Measurements from ENCODE around the gene IGF2. TPM values are rescaled to one million over a fixed set of nuclear protein-coding genes. Genes with fewer than 3 reads are reported as not detected.

The IGF2 gene
- total RNA-seq, 2 experiments from 2014 or later: 8.1 to 8.2 TPM

- H3K9me3 Mint-ChIP-seq: no peaks in the 10 kb centered on the region
- no peak for TF ChIP-seq CTCF (IDR thresholded peaks at IDR 0.05)
- H3K27ac Mint-ChIP-seq: no peak overlapping the region
- ATAC-seq (no peak), DNase-seq (no peak)
- POLR2A ChIA-PET: interaction anchor here (2.0 kb wide), 1 partner anchor 10 kb away, joined by 4 read pairs; no protein-coding TSS in a partner anchor
- peaks cover 41% of the 10 kb centered on the region for H3K4me1 Mint-ChIP-seq (ENCODE audit: low read depth)
- peaks cover 62% of the 10 kb centered on the region for H3K27me3 Mint-ChIP-seq
- intact Hi-C loops (cut with micrococcal nuclease): loop anchor here (5.0 kb wide), 1 partner anchor 63 kb away; no protein-coding TSS in a partner anchor
- no peak overlapping the region for H3K4me3 Mint-ChIP-seq
- CTCF ChIA-PET: interaction anchor here (0.7 to 19.5 kb wide), 6 partner anchors 11 to 488 kb away, joined by 3 to 518 read pairs (median 4); no protein-coding TSS in a partner anchor
- H3K36me3 Mint-ChIP-seq (ENCODE audit: low read depth): no peaks in the 10 kb centered on the region
These were observed 1.5 kb upstream of the IGF2 start for GRCh38 chr11:2140411-2141400.

- intact Hi-C loops (cut with micrococcal nuclease): loop anchor here (5.0 kb wide), 1 partner anchor 62 kb away; no protein-coding TSS in a partner anchor
- ATAC-seq (no peak), DNase-seq (no peak)
- CTCF ChIA-PET: interaction anchor here (9.2 kb wide), 1 partner anchor 11 kb away, joined by 87 read pairs; no protein-coding TSS in a partner anchor
- no peaks in the 10 kb centered on the region for H3K36me3 Mint-ChIP-seq (ENCODE audit: low read depth)
- no peak for TF ChIP-seq CTCF (IDR thresholded peaks at IDR 0.05)
- H3K4me1 Mint-ChIP-seq (ENCODE audit: low read depth): peaks cover 37% of the 10 kb centered on the region
- H3K27ac Mint-ChIP-seq: no peak overlapping the region
- peaks cover 59% of the 10 kb centered on the region for H3K27me3 Mint-ChIP-seq
- no peak overlapping the region for H3K4me3 Mint-ChIP-seq
- POLR2A ChIA-PET: interaction anchor here (0.6 to 2.0 kb wide), 3 partner anchors 11 to 340 kb away, joined by 3 to 4 read pairs (median 4); no protein-coding TSS in a partner anchor
- no peaks in the 10 kb centered on the region for H3K9me3 Mint-ChIP-seq
These were observed 590 bp upstream of the IGF2 start for GRCh38 chr11:2139621-2140337.

- Mint-ChIP-seq H3K27ac (no peak overlapping the region), H3K4me3 (peak overlapping the region; percentile 41), H3K4me1 (ENCODE audit: low read depth) (peaks cover 32% of the 10 kb centered on the region), H3K27me3 (peaks cover 57% of the 10 kb centered on the region), H3K9me3 (no peaks in the 10 kb centered on the region), H3K36me3 (ENCODE audit: low read depth) (no peaks in the 10 kb centered on the region)
- CTCF ChIA-PET: interaction anchor here (0.6 to 9.2 kb wide), 2 partner anchors 13 to 599 kb away, joined by 3 to 87 read pairs; no protein-coding TSS in a partner anchor
- ATAC-seq (no peak), DNase-seq (no peak)
- intact Hi-C loops (cut with micrococcal nuclease): no loop called here
- no peak for TF ChIP-seq CTCF (IDR thresholded peaks at IDR 0.05)
- POLR2A ChIA-PET: no interaction called here
These were observed 612 bp downstream of the IGF2 start for GRCh38 chr11:2138431-2139122.

- H3K4me1 Mint-ChIP-seq (ENCODE audit: low read depth): peaks cover 26% of the 10 kb centered on the region
- H3K27ac Mint-ChIP-seq: no peak overlapping the region
- no peak overlapping the region for H3K4me3 Mint-ChIP-seq
- H3K27me3 Mint-ChIP-seq: peaks cover 59% of the 10 kb centered on the region
- no peak for ATAC-seq
- ChIA-PET CTCF (interaction anchor here (0.6 to 9.2 kb wide), 2 partner anchors 13 to 599 kb away, joined by 3 to 87 read pairs; no protein-coding TSS in a partner anchor), POLR2A (no interaction called here)
- TF ChIP-seq CTCF (IDR thresholded peaks at IDR 0.05): no peak
- H3K36me3 Mint-ChIP-seq (ENCODE audit: low read depth): no peaks in the 10 kb centered on the region
- DNase-seq: no peak
- intact Hi-C loops (cut with micrococcal nuclease): no loop called here
- H3K9me3 Mint-ChIP-seq: no peaks in the 10 kb centered on the region
These were observed 1.1 kb downstream of the IGF2 start for GRCh38 chr11:2138068-2138430.

Measured in activated CD8-positive, alpha-beta T cell treated with anti-CD3 and anti-CD28 coated beads for 36 hours (primary cell).